GM12864 (cell line): ENCODE data around the gene ZFYVE19.
A peak's percentile ranks its signal among the peaks of the same experiment; 100 is the strongest.

Experiments
- DNase-seq: peaks from one replicate; pipeline ENCODE4 v3.0.0-alpha.2; 2011; ENCODE audit warnings: low read depth
- H3K4me3 ChIP-seq: 2 replicates; pipeline ENCODE4 v1.5.1; 2011; ENCODE audit warnings: mild to moderate bottlenecking, low read depth, low read length, control low read depth
- CTCF ChIP-seq: IDR thresholded peaks from 2 replicates; pipeline ENCODE4 v1.5.1; 2011; ENCODE audit warnings: low read depth, mild to moderate bottlenecking, moderate library complexity, low read length, control low read depth, inconsistent platforms; ENCODE audit errors: missing control alignments

The ZFYVE19 gene

GRCh38 chr15:40846841-40847222, 39.9 kb downstream of the ZFYVE19 start:
- TF ChIP-seq CTCF, result no peak
- no peak for DNase-seq
- no peak overlapping the region; the same call in 1 of the 2 replicates for H3K4me3 ChIP-seq

GRCh38 chr15:40847223-40847961, 40.5 kb downstream of the ZFYVE19 start:
- H3K4me3 ChIP-seq, result no peak overlapping the region; the same call in 1 of the 2 replicates
- DNase-seq, result peak; percentile 59
- no peak for TF ChIP-seq CTCF

GRCh38 chr15:40850576-40851112, 43.8 kb downstream of the ZFYVE19 start:
- H3K4me3 ChIP-seq, result no peak overlapping the region
- no peak for TF ChIP-seq CTCF
- no peak for DNase-seq

- DNase-seq, result no peak
- TF ChIP-seq CTCF, result no peak
- H3K4me3 ChIP-seq, result no peak overlapping the region
These were observed 45.6 kb downstream of the ZFYVE19 start for GRCh38 chr15:40852529-40852928.

GRCh38 chr15:40853241-40853890, 46.5 kb downstream of the ZFYVE19 start:
- TF ChIP-seq CTCF, result no peak
- no peak overlapping the region for H3K4me3 ChIP-seq
- no peak for DNase-seq

GRCh38 chr15:40854161-40854560, 47.3 kb downstream of the ZFYVE19 start:
- no peak overlapping the region for H3K4me3 ChIP-seq
- no peak for DNase-seq
- no peak for TF ChIP-seq CTCF
